ENCODE measurements around the gene AGBL3. TPM values are rescaled to one million over a fixed set of nuclear protein-coding genes. Genes with fewer than 3 reads are reported as not detected.
A peak's percentile ranks its signal among the peaks of the same experiment; 100 is the strongest.

Gene AGBL3
- total and polyA plus RNA-seq, 8 donors: 0.91 to 4.4 (median 2.7) TPM

GRCh38 chr7:135129579-135129978, 143.3 kb downstream of the AGBL3 start:
- FAIRE-seq: no peak

GRCh38 chr7:135143885-135144668, 157.8 kb downstream of the AGBL3 start:
- no peaks in the 10 kb centered on the region for H3K9me3 ChIP-seq
- no peaks in the 10 kb centered on the region for H3K27me3 ChIP-seq
- H3K36me3 ChIP-seq: no peaks in the 10 kb centered on the region
- H3K4me1 ChIP-seq: peaks cover 0 to 16% (median 9%) of the 10 kb centered on the region in 3 donors
- DNase-seq: no peak
- no peak overlapping the region for H3K27ac ChIP-seq
- FAIRE-seq: no peak
- intact Hi-C loops (cut with DNase I): no loop called here
- 73 to 89% methylated on average over 3 of the region's 3 CpGs for WGBS, 2 donors
- TF ChIP-seq CTCF (IDR thresholded peaks at IDR 0.05): no peak
- no peak overlapping the region for H3K4me3 ChIP-seq
- ATAC-seq: no peak

More at GRCh38 chr7:135129579-135129978, 143.3 kb downstream of the AGBL3 start:
- DNase-seq (no peak), ATAC-seq (no peak)
- no peaks in the 10 kb centered on the region for H3K27me3 ChIP-seq
- no peaks in the 10 kb centered on the region for H3K9me3 ChIP-seq
- no peak overlapping the region for H3K4me3 ChIP-seq
- H3K36me3 ChIP-seq: no peaks in the 10 kb centered on the region
- H3K27ac ChIP-seq: no peak overlapping the region
- intact Hi-C loops (cut with DNase I): no loop called here
- no peak for TF ChIP-seq CTCF (IDR thresholded peaks at IDR 0.05)
- no peaks in the 10 kb centered on the region for H3K4me1 ChIP-seq

GRCh38 chr7:135147341-135147898, 161.1 kb downstream of the AGBL3 start:
- no peaks in the 10 kb centered on the region for H3K9me3 ChIP-seq
- WGBS, 2 donors: 3 to 7% methylated on average over 6 of the region's 6 CpGs
- peak; percentile 37 to 66 (median 61) for ATAC-seq
- no peak for TF ChIP-seq CTCF (IDR thresholded peaks at IDR 0.05)
- H3K4me1 ChIP-seq: peaks cover 0 to 29% (median 14%) of the 10 kb centered on the region in 3 donors
- H3K27me3 ChIP-seq: no peaks in the 10 kb centered on the region
- H3K27ac ChIP-seq: peak overlapping the region; percentile 73 to 96 (median 84)
- intact Hi-C loops (cut with DNase I): no loop called here
- no peaks in the 10 kb centered on the region for H3K36me3 ChIP-seq
- DNase-seq: peak in 2 of 6 donors; percentile 19 to 54
- H3K4me3 ChIP-seq: peak overlapping the region in 3 of 4 donors; percentile 16 to 46 (median 38)
- FAIRE-seq: no peak

GRCh38 chr7:135147899-135148721, 161.8 kb downstream of the AGBL3 start, which contains the start of gene TMEM140:
TMEM140 (plus strand) TSS chr7:135148072; CDS start chr7:135164442, 16,370 bp downstream.
- Histone ChIP-seq H3K4me3 (peak within 1 kb of the TSS; percentile 16 to 46 (median 33)), H3K27ac (peak within 1 kb of the TSS; percentile 73 to 96 (median 84)), H3K36me3 (no peaks in the 10 kb centered on the region), H3K27me3 (no peaks in the 10 kb centered on the region), H3K4me1 (peaks cover 0 to 29% (median 14%) of the 10 kb centered on the region in 3 donors), H3K9me3 (no peaks in the 10 kb centered on the region)
- no peak for TF ChIP-seq CTCF (IDR thresholded peaks at IDR 0.05)
- FAIRE-seq: peak; percentile 23
- peak in 4 of 6 donors; percentile 39 to 66 (median 57) for DNase-seq
- ATAC-seq: peak; percentile 81 to 91 (median 89)
- WGBS, 2 donors: 5% methylated on average over 13 of the region's 13 CpGs
- intact Hi-C loops (cut with DNase I): no loop called here

All from pancreas (tissue), 10 donors.